Astrocyte (in vitro differentiated cells and primary cell): Measurements from ENCODE around the gene NRROS.

Experiments
- CTCF ChIP-seq: IDR thresholded peaks from 2 replicates; pipeline ENCODE4 v1.5.1; 2011; ENCODE audit warnings: low read depth, mild to moderate bottlenecking, inconsistent platforms, low read length, moderate library complexity; ENCODE audit not compliant: insufficient read depth
- EZH2 ChIP-seq: IDR thresholded peaks from 2 replicates; pipeline ENCODE4 v1.6.1; 2012; ENCODE audit warnings: mild to moderate bottlenecking, low read length, inconsistent platforms; ENCODE audit not compliant: insufficient read depth

- TF ChIP-seq EZH2 (no peak), CTCF (no peak)
Observed at GRCh38 chr3:196634829-196635228, 4.7 kb upstream of the NRROS start.
